Measurements from ENCODE around the gene MARK3.

The MARK3 gene

GRCh38 chr14:103395244-103395643, 10.0 kb downstream of the MARK3 start:
- DNase-seq (ENCODE audit: low spot score) = no peak

- no peak for DNase-seq (ENCODE audit: low spot score)
Observed at GRCh38 chr14:103396463-103396862, 11.2 kb downstream of the MARK3 start.

GRCh38 chr14:103398427-103399195, 13.4 kb downstream of the MARK3 start:
- no peak for DNase-seq (ENCODE audit: low spot score)

GRCh38 chr14:103400537-103400936, 15.3 kb downstream of the MARK3 start:
- no peak for DNase-seq (ENCODE audit: low spot score)

- peak; percentile 73 for DNase-seq (ENCODE audit: low spot score)
Observed at GRCh38 chr14:103401223-103402214, 16.3 kb downstream of the MARK3 start.

- no peak for DNase-seq (ENCODE audit: low spot score)
Observed at GRCh38 chr14:103402695-103403094, 17.5 kb downstream of the MARK3 start.

GRCh38 chr14:103404032-103404918, 19.1 kb downstream of the MARK3 start:
- DNase-seq (ENCODE audit: low spot score) = peak; percentile 44

- DNase-seq (ENCODE audit: low spot score) = no peak
Observed at GRCh38 chr14:103404920-103405319, 19.7 kb downstream of the MARK3 start.

- DNase-seq (ENCODE audit: low spot score) = no peak
Observed at GRCh38 chr14:103408491-103409155, 23.4 kb downstream of the MARK3 start.

GRCh38 chr14:103416916-103417315, 31.7 kb downstream of the MARK3 start:
- DNase-seq (ENCODE audit: low spot score) = no peak

- DNase-seq (ENCODE audit: low spot score) = peak; percentile 70
Observed at GRCh38 chr14:103418481-103418818, 33.2 kb downstream of the MARK3 start.

- DNase-seq (ENCODE audit: low spot score) = no peak
Observed at GRCh38 chr14:103421556-103421955, 36.3 kb downstream of the MARK3 start.

- DNase-seq (ENCODE audit: low spot score) = peak; percentile 54
Observed at GRCh38 chr14:103423050-103423461, 37.8 kb downstream of the MARK3 start.

- DNase-seq (ENCODE audit: low spot score) = no peak
Observed at GRCh38 chr14:103427485-103428443, 42.5 kb downstream of the MARK3 start.

GRCh38 chr14:103428723-103429556, 43.7 kb downstream of the MARK3 start:
- DNase-seq (ENCODE audit: low spot score) = no peak

- no peak for DNase-seq (ENCODE audit: low spot score)
Observed at GRCh38 chr14:103430358-103430757, 45.1 kb downstream of the MARK3 start.

- no peak for DNase-seq (ENCODE audit: low spot score)
Observed at GRCh38 chr14:103432627-103433026, 47.4 kb downstream of the MARK3 start.

GRCh38 chr14:103433916-103434563, 48.8 kb downstream of the MARK3 start:
- DNase-seq (ENCODE audit: low spot score) = no peak

Measured in GM03348 (cell line).